ENCODE results near the gene VIPR2.

- TF ChIP-seq POLR2AphosphoS5 (IDR thresholded peaks at IDR 0.05): no peak
- no peak for TF ChIP-seq CTCF (IDR thresholded peaks at IDR 0.05)
Observed at GRCh38 chr7:159143780-159144757, 598 bp downstream of the VIPR2 start.

Measured in suprapubic skin (tissue), 3 donors.